Endothelial cell of umbilical vein (primary cell): Measurements from ENCODE around the gene TCAP. TPM values are rescaled to one million over a fixed set of nuclear protein-coding genes. Genes with fewer than 3 reads are reported as not detected.

ENCODE experiments used
- BruUV-seq: library from RNA; stranded (reverse); fragments of 400-500 nt; replicated peaks from 2 replicates; lab custom pipeline; 2021; lab: Mats Ljungman, UMichigan
- CTCF ChIA-PET: fragments of 300-600, 350-600 bp; sonication (Branson Sonifier 250); formaldehyde crosslinking; loops from one replicate; lab custom pipeline; 2021; ENCODE audit warnings: antibody characterized with exemption, inconsistent platforms; lab: Charles Lee
- POLR2A ChIA-PET: fragments of 300-600, 350-600 bp; sonication (Branson Sonifier 250); formaldehyde crosslinking; loops from one replicate; lab custom pipeline; 2021; ENCODE audit warnings: antibody characterized with exemption, inconsistent platforms; lab: Charles Lee
- DNase-seq: peaks from one replicate; pipeline ENCODE4 v3.0.0-alpha.2; 2011; ENCODE audit warnings: low read depth, low spot score
- FAIRE-seq: peaks from 2 replicates; lab custom pipeline; 2011; peaks lifted over from hg19 to GRCh38; lab: Jason Lieb, UNC
- H2AFZ ChIP-seq: 2 replicates; pipeline ENCODE4 v1.6.0; 2012; ENCODE audit warnings: low read depth, low read length, control low read depth, inconsistent platforms
- H3K27ac ChIP-seq: 2 replicates; pipeline ENCODE4 v1.5.1; 2011; ENCODE audit warnings: low read depth, mild to moderate bottlenecking, control low read depth, low read length, moderate library complexity; ENCODE audit not compliant: insufficient read depth
- H3K27me3 ChIP-seq, 2 experiments: 2 replicates each; pipeline versions ENCODE4 v1.6.0 to v1.6.1; 2011; ENCODE audit warnings: low read length in 2 of 2, mixed read lengths in 1 of 2; ENCODE audit not compliant: control insufficient read depth in 2 of 2, insufficient read depth in 2 of 2
- H3K36me3 ChIP-seq, 2 experiments: 2 replicates in 1 of 2; 3 replicates in 1 of 2; pipeline ENCODE4 v1.5.1; 2011; ENCODE audit warnings: low read length in 2 of 2, mild to moderate bottlenecking in 1 of 2, moderate library complexity in 1 of 2; ENCODE audit not compliant: control insufficient read depth in 2 of 2, insufficient read depth in 2 of 2; ENCODE audit errors: extremely low read depth in 1 of 2
- H3K4me1 ChIP-seq: 3 replicates; pipeline ENCODE4 v1.5.1; 2011; ENCODE audit warnings: mild to moderate bottlenecking, low read length; ENCODE audit not compliant: control insufficient read depth, insufficient read depth; ENCODE audit errors: extremely low read depth
- H3K4me2 ChIP-seq: 2 replicates; pipeline ENCODE4 v1.6.1; 2011; ENCODE audit warnings: low read length, control low read depth, mixed read lengths; ENCODE audit not compliant: insufficient read depth
- H3K4me3 ChIP-seq, 3 experiments: fragments of 200-600 bp in 1 of 3; sonication (generic), shearing (Covaris generic) in 1 of 3; replicated peaks in 1 of 3; 2 replicates each; pipeline ENCODE4 v1.5.1; 2011 to 2016; ENCODE audit warnings: control low read depth in 3 of 3, low read length in 3 of 3, mild to moderate bottlenecking in 2 of 3, inconsistent platforms in 1 of 3, low read depth in 1 of 3, moderate library complexity in 1 of 3; ENCODE audit not compliant: insufficient read depth in 1 of 3
- H3K79me2 ChIP-seq: 2 replicates; pipeline ENCODE4 v1.6.0; 2012; ENCODE audit warnings: low read length, inconsistent platforms; ENCODE audit not compliant: control insufficient read depth, insufficient read depth
- H3K9ac ChIP-seq: replicated peaks from 2 replicates; pipeline ENCODE3; 2011; ENCODE audit warnings: low read length, control low read depth; ENCODE audit not compliant: insufficient read depth; ENCODE audit errors: extremely low read depth
- H3K9me1 ChIP-seq: replicated peaks from 3 replicates; pipeline ENCODE4 v1.6.0; 2011; ENCODE audit warnings: mild to moderate bottlenecking, low read length; ENCODE audit not compliant: control insufficient read depth, insufficient read depth; ENCODE audit errors: extremely low read depth
- H3K9me3 ChIP-seq: replicated peaks from 2 replicates; pipeline ENCODE4 v1.5.1; 2012; ENCODE audit warnings: low read length, inconsistent platforms; ENCODE audit not compliant: control insufficient read depth, insufficient read depth
- H4K20me1 ChIP-seq: replicated peaks from 2 replicates; pipeline ENCODE3; 2011; ENCODE audit warnings: mild to moderate bottlenecking, low read length; ENCODE audit not compliant: control insufficient read depth, insufficient read depth; ENCODE audit errors: extremely low read depth
- FOS ChIP-seq: IDR thresholded peaks from 2 replicates; pipeline ENCODE4 v1.6.1; 2011; ENCODE audit warnings: mild to moderate bottlenecking, low read length, moderate library complexity, borderline replicate concordance; ENCODE audit not compliant: insufficient read depth
- MAX ChIP-seq: IDR thresholded peaks from 2 replicates; pipeline ENCODE4 v1.6.1; 2011; ENCODE audit not compliant: insufficient read depth, insufficient read length
- MYC ChIP-seq: IDR thresholded peaks from one replicate; pipeline ENCODE4 v1.6.1; 2011; ENCODE audit warnings: mild to moderate bottlenecking, low read depth, low read length
- POLR2A ChIP-seq: IDR thresholded peaks from 2 replicates; pipeline ENCODE4 v1.6.1; 2012; ENCODE audit warnings: low read depth, mild to moderate bottlenecking, control low read depth, low read length
- dilution Hi-C: fragments of 300-500 bp; cut with MboI; formaldehyde crosslinking; loops from one replicate; pipeline ENCODE4 v1.15.0; 2019; ENCODE audit warnings: low sequenced_read_pairs; ENCODE audit not compliant: extremely low pct_ligation_motif_present
- intact Hi-C: fragments of 100-400 bp; cut with micrococcal nuclease; formaldehyde crosslinking; loops from one replicate; pipeline ENCODE4 v1.10.0; 2022
- polyA plus RNA-seq, 4 experiments: library from polyadenylated mRNA; depleted of rRNA in 3 of 4; stranded (reverse) in 3 of 4; unstranded in 1 of 4; fragments of >200 nt; gene quantifications; 2 replicates each; pipeline versions ENCODE4 v1.2.1 to v1.2.3, GENCODE V29; 2011 to 2012; ENCODE audit warnings: missing spikeins in 1 of 4
- total RNA-seq: library from RNA; stranded (reverse); gene quantifications from 2 replicates; pipeline ENCODE4 v1.2.3, GENCODE V29; 2021
- TF ChIP-seq, protein P1 (sequence below), 2 donors: IDR thresholded peaks; 1 replicate in 1 of 2; 2 replicates in 1 of 2; pipeline ENCODE4 v1.5.1; 2011; ENCODE audit warnings: low read length in 2 of 2, mild to moderate bottlenecking in 2 of 2, moderate library complexity in 2 of 2, control low read depth in 1 of 2, inconsistent platforms in 1 of 2, low read depth in 1 of 2; ENCODE audit not compliant: insufficient read depth in 1 of 2; ENCODE audit errors: extremely low read depth in 1 of 2

TCAP gene
- total and polyA plus RNA-seq, 2 donors (not counting 3 experiments of a cell fraction or from before 2014, with no cell fraction given) = 0.51 to 0.93 TPM

- H2AFZ ChIP-seq = no peak overlapping the region
- no TSS peak for BruUV-seq
- peaks cover 0 to 3% of the 10 kb centered on the region in 2 experiments for H3K36me3 ChIP-seq
- DNase-seq = no peak
- FAIRE-seq = no peak
- no peak overlapping the region for H3K4me3 ChIP-seq
- ChIA-PET CTCF (no interaction called here), POLR2A (interaction anchor here (0.9 kb wide), 1 partner anchor 17 kb away, joined by 3 read pairs; no protein-coding TSS in a partner anchor)
- H3K27ac ChIP-seq = no peak overlapping the region
- H3K9me1 ChIP-seq = no peaks in the 10 kb centered on the region
- dilution Hi-C loops (no loop called here), intact Hi-C loops (no loop called here)
- no peaks in the 10 kb centered on the region for H3K4me1 ChIP-seq
- H4K20me1 ChIP-seq = no peaks in the 10 kb centered on the region
- no peak overlapping the region for H3K4me2 ChIP-seq
- peaks cover 0 to 2% of the 10 kb centered on the region in 2 experiments for H3K27me3 ChIP-seq
- no peaks in the 10 kb centered on the region for H3K9me3 ChIP-seq
- no peaks in the 10 kb centered on the region for H3K79me2 ChIP-seq
- TF ChIP-seq MYC (no peak), MAX (no peak)
- no peak overlapping the region for H3K9ac ChIP-seq
Observed at GRCh38 chr17:39705786-39706348, 40.7 kb downstream of the TCAP start.

GRCh38 chr17:39706383-39706782 is 41.2 kb downstream of the TCAP start:
- dilution Hi-C loops (no loop called here), intact Hi-C loops (no loop called here)
- TF ChIP-seq, protein P1, sequence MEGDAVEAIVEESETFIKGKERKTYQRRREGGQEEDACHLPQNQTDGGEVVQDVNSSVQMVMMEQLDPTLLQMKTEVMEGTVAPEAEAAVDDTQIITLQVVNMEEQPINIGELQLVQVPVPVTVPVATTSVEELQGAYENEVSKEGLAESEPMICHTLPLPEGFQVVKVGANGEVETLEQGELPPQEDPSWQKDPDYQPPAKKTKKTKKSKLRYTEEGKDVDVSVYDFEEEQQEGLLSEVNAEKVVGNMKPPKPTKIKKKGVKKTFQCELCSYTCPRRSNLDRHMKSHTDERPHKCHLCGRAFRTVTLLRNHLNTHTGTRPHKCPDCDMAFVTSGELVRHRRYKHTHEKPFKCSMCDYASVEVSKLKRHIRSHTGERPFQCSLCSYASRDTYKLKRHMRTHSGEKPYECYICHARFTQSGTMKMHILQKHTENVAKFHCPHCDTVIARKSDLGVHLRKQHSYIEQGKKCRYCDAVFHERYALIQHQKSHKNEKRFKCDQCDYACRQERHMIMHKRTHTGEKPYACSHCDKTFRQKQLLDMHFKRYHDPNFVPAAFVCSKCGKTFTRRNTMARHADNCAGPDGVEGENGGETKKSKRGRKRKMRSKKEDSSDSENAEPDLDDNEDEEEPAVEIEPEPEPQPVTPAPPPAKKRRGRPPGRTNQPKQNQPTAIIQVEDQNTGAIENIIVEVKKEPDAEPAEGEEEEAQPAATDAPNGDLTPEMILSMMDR (IDR thresholded peaks at IDR 0.05; ENCODE audit: extremely low read depth in 1 of 2, insufficient read depth in 1 of 2, low read depth in 1 of 2, low read length in 2 of 2) = no peak
- TF ChIP-seq FOS (no peak), POLR2A (no peak)
- no peak for FAIRE-seq
- H3K79me2 ChIP-seq = no peaks in the 10 kb centered on the region
- no peaks in the 10 kb centered on the region for H3K9me1 ChIP-seq
- H3K36me3 ChIP-seq = peaks cover 0 to 3% of the 10 kb centered on the region in 2 experiments
- ChIA-PET CTCF (no interaction called here), POLR2A (no interaction called here)
- H3K9me3 ChIP-seq = no peaks in the 10 kb centered on the region
- H3K27me3 ChIP-seq = no peaks in the 10 kb centered on the region
- no peak overlapping the region for H3K27ac ChIP-seq
- H3K4me1 ChIP-seq = no peaks in the 10 kb centered on the region
- BruUV-seq = no TSS peak
- H2AFZ ChIP-seq = no peak overlapping the region
- H3K9ac ChIP-seq = no peak overlapping the region
- DNase-seq = no peak
- H4K20me1 ChIP-seq = no peaks in the 10 kb centered on the region
- no peak overlapping the region for H3K4me2 ChIP-seq
- H3K4me3 ChIP-seq = no peak overlapping the region
